Sigmoid colon (tissue), 7 donors: ENCODE results near the gene POLR1G. TPM values are rescaled to one million over a fixed set of nuclear protein-coding genes. Genes with fewer than 3 reads are reported as not detected.
"Not testable (repeated sequence)": the region's sequence is repeated elsewhere in the genome, so short reads cannot be mapped to it uniquely, and the experiment has no call there.

ENCODE experiments used
- DNase-seq: peaks from one replicate; pipeline ENCODE4 v3.0.0-alpha.2; 2019
- H3K27ac ChIP-seq, 4 donors: fragments of 200-600 bp; sonication (generic); one replicate each; pipeline ENCODE4 v1.5.1; 2016 to 2019; ENCODE audit warnings: mild to moderate bottlenecking in 1 of 4
- H3K27me3 ChIP-seq, 3 donors: fragments of 200-600 bp; sonication (generic); one replicate each; pipeline ENCODE4 v1.5.1; 2019; ENCODE audit warnings: mild to moderate bottlenecking in 1 of 3
- H3K36me3 ChIP-seq, 4 donors: fragments of 200-600 bp; sonication (generic); one replicate each; pipeline ENCODE4 v1.5.1; 2016 to 2019
- H3K4me1 ChIP-seq, 4 donors: fragments of 200-600 bp; sonication (generic); one replicate each; pipeline ENCODE4 v1.5.1; 2017 to 2019
- H3K4me3 ChIP-seq, 4 donors: fragments of 200-600 bp; sonication (generic); one replicate each; pipeline ENCODE4 v1.5.1; 2017 to 2019; ENCODE audit warnings: mild to moderate bottlenecking in 2 of 4, moderate library complexity in 1 of 4
- H3K9me3 ChIP-seq, 4 donors: fragments of 200-600 bp in 3 of 4; sonication (generic) in 3 of 4; one replicate each; pipeline versions ENCODE4 v1.5.1 to v1.6.1; 2013 to 2019
- EP300 ChIP-seq, 4 donors: sonication (generic); formaldehyde crosslinking; IDR thresholded peaks; one replicate each; pipeline ENCODE4 v1.6.1; 2017; ENCODE audit warnings: antibody characterized with exemption in 4 of 4
- POLR2A ChIP-seq, 2 donors: fragments of 450-650 bp; IDR thresholded peaks; one replicate each; pipeline ENCODE4 v1.6.1; 2016; ENCODE audit warnings: antibody characterized with exemption in 2 of 2, mild to moderate bottlenecking in 2 of 2, moderate library complexity in 2 of 2
- POLR2AphosphoS5 ChIP-seq, 4 donors: sonication (generic); formaldehyde crosslinking; IDR thresholded peaks; one replicate each; pipeline ENCODE4 v1.6.1; 2017; ENCODE audit warnings: antibody characterized with exemption in 4 of 4
- WGBS, 2 donors: extraction: QIAGEN DNeasy Blood & Tissue Kit; methylation state at CpG; one replicate each; pipeline ENCODE4 v1.1.7; 2013; 5-methylcytosine and 5-hydroxymethylcytosine counted together
- intact Hi-C: fragments of 100-400 bp; cut with DNase I; formaldehyde crosslinking; loops from one replicate; pipeline ENCODE4 v1.15.1; 2023
- polyA plus RNA-seq, 3 donors: library from polyadenylated mRNA; stranded (reverse); fragments of 200-250 nt; gene quantifications; one replicate each; pipeline ENCODE4 v1.2.3, GENCODE V29; 2013
- total RNA-seq, 4 donors: library from RNA; depleted of rRNA; stranded (reverse); fragments of >200 nt; gene quantifications; one replicate each; pipeline ENCODE4 v1.1.0, GENCODE V29; 2016
- TF ChIP-seq, protein P1 (sequence below), 4 experiments: fragments of 450-650 bp in 3 of 4; fragments of 200-600 bp in 1 of 4; IDR thresholded peaks; one replicate each; pipeline ENCODE4 v1.5.1; 2016 to 2019; ENCODE audit warnings: antibody characterized with exemption in 4 of 4, mild to moderate bottlenecking in 3 of 4, moderate library complexity in 2 of 4
- donor health status: healthy with polysubstance abuse.
- donor health status: Bipolar disorder and iron deficiency.
- donor health status: healthy.

Gene POLR1G
- total and polyA plus RNA-seq, 7 donors: 1.2 to 5.6 (median 3.6) TPM

GRCh38 chr19:45404557-45405434, 1.6 kb upstream of the POLR1G start, which contains the start of gene PPP1R13L:
Gene PPP1R13L, minus strand, starts transcription at chr19:45405069. Its CDS starts 6,751 bp downstream, at chr19:45398318.
- Histone ChIP-seq H3K4me1 (peaks cover 2 to 38% (median 27%) of the 10 kb centered on the region in 4 donors), H3K27ac (peak within 1 kb of the TSS; percentile 85 to 95 (median 90)), H3K36me3 (peaks cover 0 to 4% (median 0%) of the 10 kb centered on the region in 4 donors), H3K27me3 (peaks cover 6 to 18% (median 9%) of the 10 kb centered on the region in 3 donors), H3K9me3 (no peaks in the 10 kb centered on the region), H3K4me3 (peak within 1 kb of the TSS; percentile 48 to 67 (median 63))
- peak; percentile 92 for DNase-seq
- TF ChIP-seq EP300 (IDR thresholded peaks at IDR 0.05) (no peak), POLR2AphosphoS5 (IDR thresholded peaks at IDR 0.05) (peak in 1 of 4 donors; percentile 8)
- intact Hi-C loops: no loop called here
- WGBS, 2 donors: 2 to 6% methylated on average over 46 of the region's 46 CpGs

- H3K4me3 ChIP-seq: peak overlapping the region; percentile 48 to 67 (median 63)
- H3K9me3 ChIP-seq: no peaks in the 10 kb centered on the region
- peak in 1 of 2 donors; percentile 12 for TF ChIP-seq POLR2A (IDR thresholded peaks at IDR 0.05)
- TF ChIP-seq, protein P1, sequence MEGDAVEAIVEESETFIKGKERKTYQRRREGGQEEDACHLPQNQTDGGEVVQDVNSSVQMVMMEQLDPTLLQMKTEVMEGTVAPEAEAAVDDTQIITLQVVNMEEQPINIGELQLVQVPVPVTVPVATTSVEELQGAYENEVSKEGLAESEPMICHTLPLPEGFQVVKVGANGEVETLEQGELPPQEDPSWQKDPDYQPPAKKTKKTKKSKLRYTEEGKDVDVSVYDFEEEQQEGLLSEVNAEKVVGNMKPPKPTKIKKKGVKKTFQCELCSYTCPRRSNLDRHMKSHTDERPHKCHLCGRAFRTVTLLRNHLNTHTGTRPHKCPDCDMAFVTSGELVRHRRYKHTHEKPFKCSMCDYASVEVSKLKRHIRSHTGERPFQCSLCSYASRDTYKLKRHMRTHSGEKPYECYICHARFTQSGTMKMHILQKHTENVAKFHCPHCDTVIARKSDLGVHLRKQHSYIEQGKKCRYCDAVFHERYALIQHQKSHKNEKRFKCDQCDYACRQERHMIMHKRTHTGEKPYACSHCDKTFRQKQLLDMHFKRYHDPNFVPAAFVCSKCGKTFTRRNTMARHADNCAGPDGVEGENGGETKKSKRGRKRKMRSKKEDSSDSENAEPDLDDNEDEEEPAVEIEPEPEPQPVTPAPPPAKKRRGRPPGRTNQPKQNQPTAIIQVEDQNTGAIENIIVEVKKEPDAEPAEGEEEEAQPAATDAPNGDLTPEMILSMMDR (IDR thresholded peaks at IDR 0.05): no peak
- TF ChIP-seq POLR2AphosphoS5 (IDR thresholded peaks at IDR 0.05): peak in 3 of 4 donors; percentile 29 to 33 (median 33)
- TF ChIP-seq EP300 (IDR thresholded peaks at IDR 0.05): no peak
- DNase-seq: peak; percentile 94
- intact Hi-C loops: loop anchor here (2.0 kb wide), 1 partner anchor 17 kb away; the partner anchor contains the start of gene ERCC1
- H3K36me3 ChIP-seq: peaks cover 0 to 4% (median 0%) of the 10 kb centered on the region in 4 donors
- H3K27me3 ChIP-seq: peaks cover 6 to 18% (median 9%) of the 10 kb centered on the region in 3 donors
- peaks cover 2 to 38% (median 27%) of the 10 kb centered on the region in 4 donors for H3K4me1 ChIP-seq
- peak overlapping the region; percentile 85 to 95 (median 90) for H3K27ac ChIP-seq
- 0% methylated on average over 48 of the region's 48 CpGs for WGBS, 2 donors
Measured at GRCh38 chr19:45405435-45406225, 814 bp upstream of the POLR1G start.

- intact Hi-C loops: loop anchor here (2.0 kb wide), 1 partner anchor 16 kb away; the partner anchor contains the start of gene ERCC1
- no peak for DNase-seq
- Histone ChIP-seq H3K4me1 (peaks cover 2 to 37% (median 27%) of the 10 kb centered on the region in 4 donors), H3K9me3 (no peaks in the 10 kb centered on the region), H3K4me3 (peak overlapping the region; percentile 48 to 67 (median 63)), H3K36me3 (peaks cover 0 to 4% (median 0%) of the 10 kb centered on the region in 4 donors), H3K27ac (peak overlapping the region in 2 of 4 donors; percentile 85 to 92), H3K27me3 (peaks cover 6 to 18% (median 9%) of the 10 kb centered on the region in 3 donors)
- WGBS, 2 donors: 1 to 3% methylated on average over 10 of the region's 10 CpGs
- no peak for TF ChIP-seq EP300 (IDR thresholded peaks at IDR 0.05)
- TF ChIP-seq POLR2AphosphoS5 (IDR thresholded peaks at IDR 0.05): no peak
- TF ChIP-seq, protein P1 (IDR thresholded peaks at IDR 0.05): no peak
- no peak for TF ChIP-seq POLR2A (IDR thresholded peaks at IDR 0.05)
Measured at GRCh38 chr19:45407091-45407375, 589 bp downstream of the POLR1G start.

DNA sequence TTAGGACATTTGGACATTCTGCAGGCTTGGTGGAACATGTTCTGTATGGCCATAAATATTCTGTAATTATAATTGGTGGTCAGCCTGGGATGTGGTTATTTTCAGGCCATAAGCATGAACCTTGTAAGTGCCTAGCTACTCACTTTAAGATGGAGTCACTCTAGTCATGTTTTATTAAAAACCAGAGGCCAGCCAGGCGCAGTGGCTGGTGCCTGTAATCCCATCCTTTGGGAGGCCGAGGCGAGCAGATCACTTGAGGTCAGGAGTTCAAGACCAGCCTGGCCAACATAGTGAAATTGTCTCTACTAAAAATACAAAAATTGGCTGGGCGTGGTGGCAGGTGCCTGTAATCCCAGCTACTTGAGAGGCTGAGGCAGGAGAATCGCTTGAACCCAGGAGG, 1.1 kb downstream of the POLR1G start:
- not testable (repeated sequence) for H3K4me3 ChIP-seq, H3K36me3 ChIP-seq, H3K9me3 ChIP-seq, DNase-seq, H3K27ac ChIP-seq
- intact Hi-C loops: loop anchor here (2.0 kb wide), 1 partner anchor 15 kb away; the partner anchor contains the start of gene ERCC1
- peaks cover 6 to 18% (median 9%) of the 10 kb centered on the region in 3 donors for H3K27me3 ChIP-seq
- WGBS, 2 donors: 64 to 82% methylated on average over 5 of the region's 5 CpGs
- peaks cover 2 to 32% (median 25%) of the 10 kb centered on the region in 4 donors for H3K4me1 ChIP-seq

DNA sequence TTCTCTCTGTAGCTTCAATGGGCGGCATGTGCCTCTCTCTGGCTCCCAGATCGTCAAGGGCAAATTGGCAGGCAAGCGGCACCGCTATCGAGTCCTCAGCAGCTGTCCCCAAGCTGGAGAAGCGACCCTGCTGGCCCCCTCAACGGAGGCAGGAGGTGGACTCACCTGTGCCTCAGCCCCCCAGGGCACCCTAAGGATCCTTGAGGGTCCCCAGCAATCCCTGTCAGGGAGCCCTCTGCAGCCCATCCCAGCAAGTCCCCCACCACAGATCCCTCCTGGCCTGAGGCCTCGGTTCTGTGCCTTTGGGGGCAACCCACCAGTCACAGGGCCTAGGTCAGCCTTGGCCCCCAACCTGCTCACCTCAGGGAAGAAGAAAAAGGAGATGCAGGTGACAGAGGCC, 1.7 kb downstream of the POLR1G start:
- TF ChIP-seq EP300 (IDR thresholded peaks at IDR 0.05) (no peak), POLR2AphosphoS5 (IDR thresholded peaks at IDR 0.05) (no peak), POLR2A (IDR thresholded peaks at IDR 0.05) (no peak)
- TF ChIP-seq, protein P1 (IDR thresholded peaks at IDR 0.05): no peak
- intact Hi-C loops: no loop called here
- WGBS, 2 donors: 91 to 93% methylated on average over 8 of the region's 8 CpGs
- H3K4me1 ChIP-seq: peaks cover 2 to 31% (median 25%) of the 10 kb centered on the region in 4 donors
- DNase-seq: no peak
- no peak overlapping the region for H3K4me3 ChIP-seq
- peaks cover 0 to 15% (median 2%) of the 10 kb centered on the region in 4 donors for H3K36me3 ChIP-seq
- peaks cover 6 to 18% (median 8%) of the 10 kb centered on the region in 3 donors for H3K27me3 ChIP-seq
- no peak overlapping the region for H3K27ac ChIP-seq
- H3K9me3 ChIP-seq: no peaks in the 10 kb centered on the region
